Epithelial cell of proximal tubule (primary cell): ENCODE data around the gene SNX8. TPM values are rescaled to one million over a fixed set of nuclear protein-coding genes. Genes with fewer than 3 reads are reported as not detected.

Experiments
- DNase-seq: peaks from one replicate; pipeline ENCODE4 v3.0.0-alpha.2; 2011; ENCODE audit warnings: low read depth
- H3K4me3 ChIP-seq: 2 replicates; pipeline ENCODE4 v1.5.1; 2011; ENCODE audit warnings: low read depth, mild to moderate bottlenecking, low read length
- CTCF ChIP-seq: conservative IDR thresholded peaks from 2 replicates; pipeline ENCODE4 v1.5.1; 2012; ENCODE audit warnings: low read depth, mild to moderate bottlenecking, low read length
- total RNA-seq: library from RNA; depleted of rRNA; stranded (reverse); fragments of >200 nt; gene quantifications from 2 replicates; pipeline ENCODE4 v1.2.3, GENCODE V29; 2015

The SNX8 gene
- total RNA-seq, 1 donor from 2014 or later = 9.0 TPM

GRCh38 chr7:2256306-2257045 lies 57.8 kb downstream of the SNX8 start:
- H3K4me3 ChIP-seq = no peak overlapping the region
- no peak for TF ChIP-seq CTCF
- no peak for DNase-seq

DNA sequence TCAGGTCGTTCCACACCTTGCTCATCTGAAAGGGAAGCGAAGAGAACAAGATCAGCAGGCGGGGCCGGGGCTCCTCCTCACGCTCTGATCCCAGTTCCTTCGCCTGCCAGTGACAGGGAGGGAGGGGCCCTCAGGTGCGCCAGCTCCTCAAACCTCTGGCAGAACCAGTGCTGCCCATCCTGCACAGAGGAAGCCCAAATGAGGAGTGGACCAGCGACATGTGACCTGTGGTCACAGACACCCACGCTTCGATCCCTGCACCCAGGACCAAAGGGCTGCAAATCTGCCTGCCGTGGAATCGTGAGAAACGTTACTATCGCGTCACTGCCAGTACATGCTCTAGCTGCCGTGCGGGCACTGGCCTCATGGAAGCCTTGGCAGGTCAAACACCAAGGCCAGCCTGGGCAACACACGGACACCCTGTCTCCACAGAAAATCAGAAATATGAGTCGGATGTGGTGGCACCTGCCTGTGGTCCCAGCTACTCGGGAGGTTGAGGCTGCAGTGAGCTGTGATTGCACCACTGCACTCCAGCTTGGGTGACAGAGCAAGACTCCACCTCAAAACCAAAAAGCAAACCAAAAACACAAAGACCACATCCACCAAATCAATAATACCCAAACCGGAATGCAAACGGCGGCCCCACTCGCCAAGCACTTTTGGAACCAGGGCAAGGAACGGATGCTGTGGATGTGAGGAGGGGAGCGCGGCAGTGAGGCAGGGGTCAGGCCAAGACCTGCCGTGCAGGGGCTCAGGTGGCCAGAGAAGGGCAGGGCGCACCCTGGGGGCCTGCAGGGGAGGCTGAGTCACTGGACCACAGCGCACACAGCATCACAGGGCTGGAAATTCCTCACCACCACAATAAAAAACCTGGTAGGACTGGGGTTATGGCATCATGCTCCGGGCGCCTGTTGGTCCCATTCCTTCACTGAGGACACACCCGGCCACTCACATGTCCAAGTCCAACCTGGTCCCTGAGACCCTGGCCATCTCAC lies 58.8 kb downstream of the SNX8 start:
- no peak for TF ChIP-seq CTCF
- DNase-seq = no peak
- H3K4me3 ChIP-seq = no peak overlapping the region

DNA sequence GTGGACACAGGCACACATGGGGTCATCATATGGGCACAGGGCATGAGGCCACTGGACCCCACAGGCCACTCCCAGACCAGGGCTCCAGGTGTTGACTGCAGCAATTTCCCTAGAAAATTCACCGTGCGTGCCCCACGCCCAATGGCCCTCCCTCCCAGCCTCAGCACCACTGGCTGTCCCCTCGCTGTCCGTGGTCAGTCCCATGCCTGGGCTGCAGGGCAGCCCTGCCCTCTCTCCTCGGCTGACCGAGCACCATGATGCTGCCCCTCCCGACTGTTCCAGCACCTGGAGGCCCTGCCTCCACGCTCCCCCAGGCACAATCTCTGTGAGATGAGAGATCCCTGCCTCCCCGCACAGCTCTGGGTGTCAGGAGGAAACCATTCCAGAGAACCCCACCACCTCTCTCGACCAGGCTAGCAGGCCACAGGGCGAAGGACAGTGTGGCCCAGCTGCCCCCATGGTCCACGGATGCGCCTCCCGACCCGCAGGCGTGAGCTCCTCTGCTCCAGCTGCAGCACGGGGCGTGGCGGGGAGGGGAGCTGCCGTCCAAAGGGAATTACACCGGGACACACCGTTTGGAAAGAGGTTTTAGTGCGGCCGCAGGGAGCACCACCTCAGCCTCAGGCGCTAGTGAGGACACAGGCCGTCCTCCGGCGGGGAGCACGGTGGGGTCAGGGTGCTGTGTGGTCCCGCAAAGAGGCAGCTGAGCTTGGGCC lies 59.7 kb downstream of the SNX8 start:
- no peak for DNase-seq
- no peak overlapping the region for H3K4me3 ChIP-seq
- TF ChIP-seq CTCF = no peak

GRCh38 chr7:2253525-2254244 lies 60.6 kb downstream of the SNX8 start:
- TF ChIP-seq CTCF = no peak
- H3K4me3 ChIP-seq = no peak overlapping the region
- DNase-seq = no peak

- no peak overlapping the region for H3K4me3 ChIP-seq
- DNase-seq = no peak
- no peak for TF ChIP-seq CTCF
These were observed 61.2 kb downstream of the SNX8 start for GRCh38 chr7:2253021-2253420.
